A549 (cell line): ENCODE measurements around the gene C2orf49. TPM values are rescaled to one million over a fixed set of nuclear protein-coding genes. Genes with fewer than 3 reads are reported as not detected.

ENCODE experiments used
- ATAC-seq, 2 experiments: fragments of 200-7000 bp in 1 of 2; fragments of >200 bp in 1 of 2; cut with Nextera tagmentation in 1 of 2; cut with Tn5 transposase in 1 of 2; 3 replicates each; pipeline versions ENCODE4 v1.8.0 to v1.9.1; 2018 to 2020; ENCODE audit warnings: mild to moderate bottlenecking in 1 of 2, moderate library complexity in 1 of 2
- CTCF ChIA-PET: fragments of 300-600 bp; sonication (Branson Sonifier 250); formaldehyde crosslinking; extraction: SDS; loops from one replicate; lab custom pipeline; 2021; ENCODE audit warnings: antibody characterized with exemption, inconsistent platforms; lab: Yijun Ruan, JAX
- POLR2A ChIA-PET: fragments of 350-600 bp; formaldehyde crosslinking; extraction: SDS; loops from one replicate; lab custom pipeline; 2021; ENCODE audit warnings: antibody characterized with exemption, inconsistent platforms; lab: Yijun Ruan, JAX
- DNase-seq, 2 experiments: peaks; one replicate each; pipeline versions ENCODE4 v3.0.0 to v3.0.0-alpha.2; 2011 to 2016; ENCODE audit warnings: low read depth in 1 of 2, low spot score in 1 of 2
- FAIRE-seq: peaks from 2 replicates; lab custom pipeline; 2011; peaks lifted over from hg19 to GRCh38; lab: Jason Lieb, UNC
- H3K27ac ChIP-seq, 2 experiments: fragments of >200 bp; sonication (Bioruptor Twin); formaldehyde crosslinking; 3 replicates each; pipeline ENCODE4 v1.5.1; 2016 to 2017
- H3K4me1 ChIP-seq: fragments of >200 bp; sonication (Bioruptor Twin); formaldehyde crosslinking; 3 replicates; pipeline ENCODE4 v1.6.1; 2016
- H3K4me2 ChIP-seq: fragments of >200 bp; sonication (Bioruptor Twin); formaldehyde crosslinking; 3 replicates; pipeline ENCODE4 v1.6.1; 2016
- H3K4me3 ChIP-seq: fragments of >200 bp; sonication (Bioruptor Twin); formaldehyde crosslinking; 3 replicates; pipeline ENCODE4 v1.5.1; 2016
- H3K9me3 ChIP-seq: fragments of >200 bp; sonication (Bioruptor Twin); formaldehyde crosslinking; 3 replicates; pipeline ENCODE4 v1.6.1; 2016
- BCL3 ChIP-seq: fragments of >200 bp; sonication (Bioruptor Twin); formaldehyde crosslinking; IDR thresholded peaks from 3 replicates; pipeline ENCODE4 v1.6.1; 2016
- CHD4 ChIP-seq: fragments of 200-600 bp; sonication (generic); IDR thresholded peaks from 2 replicates; pipeline ENCODE4 v1.6.1; 2016; ENCODE audit warnings: antibody characterized with exemption, mild to moderate bottlenecking, borderline replicate concordance
- CTCF ChIP-seq: fragments of >200 bp; sonication (Bioruptor Twin); formaldehyde crosslinking; IDR thresholded peaks from 3 replicates; pipeline ENCODE4 v1.5.1; 2016
- ELK1 ChIP-seq: fragments of 150-350 bp; IDR thresholded peaks from 2 replicates; pipeline ENCODE4 v1.6.1; 2014; ENCODE audit warnings: low read depth, mild to moderate bottlenecking, low read length
- HEYL ChIP-seq: fragments of 250-450 bp; sonication (Bioruptor Pico); IDR thresholded peaks from 2 replicates; pipeline ENCODE4 v1.8.0; 2021; ENCODE audit warnings: mild to moderate bottlenecking, moderate library complexity
- HOXB13 ChIP-seq: fragments of 250-450 bp; sonication (Bioruptor Pico); IDR thresholded peaks from 2 replicates; pipeline ENCODE4 v1.5.0; 2020; ENCODE audit warnings: low read depth, mild to moderate bottlenecking, moderate library complexity
- JUNB ChIP-seq: fragments of >200 bp; sonication (Bioruptor Twin); formaldehyde crosslinking; IDR thresholded peaks from 2 replicates; pipeline ENCODE4 v1.6.1; 2016
- PBX3 ChIP-seq: IDR thresholded peaks from 2 replicates; pipeline ENCODE4 v1.6.1; 2012
- POLR2AphosphoS2 ChIP-seq: conservative IDR thresholded peaks from 2 replicates; pipeline ENCODE4 v1.6.1; 2012; ENCODE audit warnings: low read length, improper control_type of control experiment, inconsistent platforms
- RAD21 ChIP-seq, 2 experiments: fragments of >200 bp in 1 of 2; sonication (Bioruptor Twin) in 1 of 2; formaldehyde crosslinking in 1 of 2; IDR thresholded peaks in 1 of 2; conservative IDR thresholded peaks in 1 of 2; 2 replicates in 1 of 2; 3 replicates in 1 of 2; pipeline ENCODE4 v1.6.1; 2012 to 2018; ENCODE audit warnings: inconsistent platforms in 1 of 2
- SMC3 ChIP-seq: fragments of >200 bp; sonication (Bioruptor Twin); formaldehyde crosslinking; IDR thresholded peaks from 3 replicates; pipeline ENCODE4 v1.6.1; 2018; ENCODE audit warnings: inconsistent platforms
- ZNF302 ChIP-seq: fragments of 250-450 bp; sonication (Bioruptor Pico); IDR thresholded peaks from 2 replicates; pipeline ENCODE4 v1.9.0; 2021; ENCODE audit warnings: inconsistent platforms, mild to moderate bottlenecking, moderate library complexity
- WGBS: methylation state at CpG from one replicate; pipeline ENCODE4 v1.1.6; 2017; ENCODE audit errors: missing lambda C conversion rate; 5-methylcytosine and 5-hydroxymethylcytosine counted together
- polyA plus RNA-seq, 4 experiments: library from polyadenylated mRNA; depleted of rRNA in 3 of 4; stranded (reverse); fragments of >200 nt; fragmentation: RNase III in 1 of 4; extraction: RNeasy Plus Mini Kit Qiagen cat#74134 plus additional on column Dnase treatment in 1 of 4; gene quantifications; 2 replicates in 3 of 4; 3 replicates in 1 of 4; pipeline ENCODE4 v1.2.3, GENCODE V29; 2011 to 2017

Gene C2orf49
- polyA plus RNA-seq, 2 of the 4 experiments (the other 2 are of a cell fraction), result 19.4 to 25.7 TPM

DNA sequence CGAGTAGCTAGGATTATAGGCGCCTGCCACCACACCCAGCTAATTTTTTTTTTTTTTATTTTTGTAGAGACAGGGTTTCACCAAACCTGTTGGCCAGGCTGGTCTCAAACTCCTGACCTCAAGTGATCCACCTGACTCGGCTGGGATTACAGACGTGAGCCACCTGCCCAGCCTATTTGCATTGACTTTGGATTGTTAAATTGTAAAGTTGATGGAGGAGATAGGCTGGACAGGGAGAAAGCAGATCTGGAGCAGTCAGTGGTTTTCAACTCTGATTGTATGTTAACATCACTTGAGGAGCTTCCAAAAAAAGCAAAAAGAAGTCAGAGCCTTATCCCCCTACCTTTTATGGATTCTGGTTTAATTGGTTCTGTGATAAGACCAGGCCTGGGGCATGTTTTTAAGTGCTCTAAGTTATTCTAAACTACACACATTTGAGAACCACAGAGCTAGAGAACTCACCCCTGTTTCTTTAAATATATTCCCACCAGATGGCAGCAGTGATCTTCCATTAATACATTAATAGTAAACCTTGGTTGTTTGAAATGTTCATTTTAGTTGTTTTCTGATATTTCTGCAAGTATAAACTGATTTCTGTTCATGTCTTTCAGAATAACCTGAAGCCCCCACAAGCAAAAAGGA, 7.5 kb downstream of the C2orf49 start:
- H3K4me2 ChIP-seq, result no peak overlapping the region
- no peak for FAIRE-seq
- POLR2A ChIA-PET, result no interaction called here

GRCh38 chr2:105357122-105357521, 19.8 kb downstream of the C2orf49 start:
- no peak overlapping the region for H3K4me2 ChIP-seq
- ChIA-PET CTCF (interaction anchor here (1.0 to 2.5 kb wide), 4 partner anchors 12 to 86 kb away, joined by 3 to 16 read pairs (median 3); no protein-coding TSS in a partner anchor), POLR2A (no interaction called here)
- H3K4me1 ChIP-seq, result no peaks in the 10 kb centered on the region
- H3K27ac ChIP-seq, result no peak overlapping the region
- 0 out of 3 replicates have a peak, but pooled peaks cover 3% of the 10 kb centered on the region for H3K9me3 ChIP-seq
- no peak for DNase-seq
- H3K4me3 ChIP-seq, result no peak overlapping the region
- TF ChIP-seq HOXB13 (CRISPR knock-in tag), result no peak
- no peak for FAIRE-seq
- 94% methylated on average over 1 of the region's 1 CpG for WGBS
- ATAC-seq, result no peak

More for the DNA sequence above, 7.5 kb downstream of the C2orf49 start:
- Histone ChIP-seq H3K4me3 (no peak overlapping the region), H3K9me3 (no peaks in the 10 kb centered on the region), H3K27ac (no peak overlapping the region), H3K4me1 (no peaks in the 10 kb centered on the region)
- peak; percentile 18 to 44 for DNase-seq
- CTCF ChIA-PET, result interaction anchor here (0.6 to 4.6 kb wide), 20 partner anchors 9 to 234 kb away, joined by 3 to 54 read pairs (median 6); no protein-coding TSS in a partner anchor
- TF ChIP-seq HEYL (CRISPR knock-in tag) (no peak), ELK1 (no peak), JUNB (no peak), CTCF (peak; percentile 70), PBX3 (no peak), ZNF302 (no peak), POLR2AphosphoS2 (no peak), BCL3 (no peak), SMC3 (peak; percentile 64), CHD4 (no peak), RAD21 (conservative IDR thresholded peaks at IDR 0.05 in 1 of 2, IDR thresholded peaks at IDR 0.05 in 1 of 2) (peak; percentile 53 to 73)
- 51% methylated on average over 4 of the region's 4 CpGs for WGBS
- ATAC-seq, result peak; percentile 74 to 85; a peak in 5 of 6 replicates

- DNase-seq, result no peak
- TF ChIP-seq ELK1, result no peak
- 95% methylated on average over 6 of the region's 6 CpGs for WGBS
- Histone ChIP-seq H3K27ac (no peak overlapping the region), H3K4me1 (no peaks in the 10 kb centered on the region), H3K9me3 (0 out of 3 replicates have a peak, but pooled peaks cover 3% of the 10 kb centered on the region), H3K4me2 (no peak overlapping the region), H3K4me3 (no peak overlapping the region)
- no peak for FAIRE-seq
- ChIA-PET POLR2A (no interaction called here), CTCF (interaction anchor here (1.0 kb wide), 1 partner anchor 188 kb away, joined by 4 read pairs; no protein-coding TSS in a partner anchor)
- no peak for ATAC-seq
Measured at GRCh38 chr2:105358593-105358992, 21.3 kb downstream of the C2orf49 start.
